Measurements from ENCODE around the gene SP9. TPM values are rescaled to one million over a fixed set of nuclear protein-coding genes. Genes with fewer than 3 reads are reported as not detected.
"Not testable (repeated sequence)": the region's sequence is repeated elsewhere in the genome, so short reads cannot be mapped to it uniquely, and the experiment has no call there.

Gene SP9
- total RNA-seq, 1 experiment from 2014 or later: not detected

- DNase-seq (ENCODE audit: low read depth, low spot score) (no peak), ATAC-seq (no peak)
- Histone ChIP-seq H3K4me1 (ENCODE audit: control insufficient read depth, insufficient read depth, low read length) (no peaks in the 10 kb centered on the region), H3K9me3 (ENCODE audit: control insufficient read depth, insufficient read depth, low read depth, low read length) (no peaks in the 10 kb centered on the region), H3K27ac (ENCODE audit: low read length) (no peak overlapping the region), H3K36me3 (ENCODE audit: control insufficient read depth, insufficient read depth, low read length) (no peaks in the 10 kb centered on the region), H3K4me3 (ENCODE audit: low read depth in 2 of 2, low read length in 2 of 2) (no peak overlapping the region), H3K27me3 (ENCODE audit: control insufficient read depth, insufficient read depth, low read length) (no peaks in the 10 kb centered on the region)
- BruUV-seq (replicated peaks): no TSS peak
- intact Hi-C loops (cut with micrococcal nuclease; ENCODE audit: unreplicated experiment): no loop called here
- in situ Hi-C loops (cut with HindIII; ENCODE audit: low pct_unique_long_range_greater_than_20kb, low sequenced_read_pairs): no loop called here
- no peak for TF ChIP-seq CTCF (IDR thresholded peaks at IDR 0.05)
- no peak for TF ChIP-seq POLR2AphosphoS5 (IDR thresholded peaks at IDR 0.05; ENCODE audit: low read depth, low read length)
- no peak for TF ChIP-seq TCF7L2 (IDR thresholded peaks at IDR 0.05; ENCODE audit: low read depth, low read length)
- TF ChIP-seq SIN3A (IDR thresholded peaks at IDR 0.05; ENCODE audit: borderline replicate concordance, insufficient read depth, low read depth, low read length): no peak
- TF ChIP-seq REST (IDR thresholded peaks at IDR 0.05; ENCODE audit: insufficient read depth in 1 of 2, low read depth in 2 of 2, low read length in 1 of 2): no peak
- ChIA-PET POLR2A (no interaction called here), CTCF (no interaction called here)
Measured at GRCh38 chr2:174353004-174353403, 18.2 kb downstream of the SP9 start.

- no peaks in the 10 kb centered on the region for H3K4me1 ChIP-seq (ENCODE audit: control insufficient read depth, insufficient read depth, low read length)
- no peaks in the 10 kb centered on the region for H3K27me3 ChIP-seq (ENCODE audit: control insufficient read depth, insufficient read depth, low read length)
- ChIA-PET CTCF (no interaction called here), POLR2A (no interaction called here)
- DNase-seq (ENCODE audit: low read depth, low spot score) (no peak), ATAC-seq (no peak)
- TF ChIP-seq POLR2AphosphoS5 (IDR thresholded peaks at IDR 0.05; ENCODE audit: low read depth, low read length) (no peak), CTCF (IDR thresholded peaks at IDR 0.05) (no peak), SIN3A (IDR thresholded peaks at IDR 0.05; ENCODE audit: borderline replicate concordance, insufficient read depth, low read depth, low read length) (no peak), TCF7L2 (IDR thresholded peaks at IDR 0.05; ENCODE audit: low read depth, low read length) (no peak), REST (IDR thresholded peaks at IDR 0.05; ENCODE audit: insufficient read depth in 1 of 2, low read depth in 2 of 2, low read length in 1 of 2) (no peak)
- BruUV-seq (replicated peaks): no TSS peak
- no peaks in the 10 kb centered on the region for H3K9me3 ChIP-seq (ENCODE audit: control insufficient read depth, insufficient read depth, low read depth, low read length)
- no peaks in the 10 kb centered on the region for H3K36me3 ChIP-seq (ENCODE audit: control insufficient read depth, insufficient read depth, low read length)
- in situ Hi-C loops (cut with HindIII; ENCODE audit: low pct_unique_long_range_greater_than_20kb, low sequenced_read_pairs): no loop called here
- no peak overlapping the region for H3K27ac ChIP-seq (ENCODE audit: low read length)
- no peak overlapping the region for H3K4me3 ChIP-seq (ENCODE audit: low read depth in 2 of 2, low read length in 2 of 2)
- intact Hi-C loops (cut with micrococcal nuclease; ENCODE audit: unreplicated experiment): loop anchor here (5.0 kb wide), 1 partner anchor 86 kb away; no protein-coding TSS in a partner anchor
Measured at GRCh38 chr2:174356347-174356746, 21.6 kb downstream of the SP9 start.

- BruUV-seq (replicated peaks); CTCF ChIA-PET; ATAC-seq; H3K9me3 ChIP-seq (ENCODE audit: control insufficient read depth, insufficient read depth, low read depth, low read length); DNase-seq (ENCODE audit: low read depth, low spot score); H3K36me3 ChIP-seq (ENCODE audit: control insufficient read depth, insufficient read depth, low read length); H3K4me1 ChIP-seq (ENCODE audit: control insufficient read depth, insufficient read depth, low read length); H3K27ac ChIP-seq (ENCODE audit: low read length); in situ Hi-C loops (cut with HindIII; ENCODE audit: low pct_unique_long_range_greater_than_20kb, low sequenced_read_pairs); H3K4me3 ChIP-seq (ENCODE audit: low read depth in 2 of 2, low read length in 2 of 2); POLR2A ChIA-PET; H3K27me3 ChIP-seq (ENCODE audit: control insufficient read depth, insufficient read depth, low read length): not testable (repeated sequence)
- intact Hi-C loops (cut with micrococcal nuclease; ENCODE audit: unreplicated experiment): loop anchor here (5.0 kb wide), 1 partner anchor 83 kb away; no protein-coding TSS in a partner anchor
Measured at GRCh38 chr2:174359663-174360062, 24.9 kb downstream of the SP9 start.

Data from Panc1 (cell line).